Bone marrow (tissue), 2 donors: ENCODE measurements around the gene AGO4.
"Not testable (repeated sequence)": the region's sequence is repeated elsewhere in the genome, so short reads cannot be mapped to it uniquely, and the experiment has no call there.

Experiments
- DNase-seq, 2 donors: peaks; one replicate each; lab custom pipeline; 2025; lab: John Stamatoyannopoulos, UW

AGO4 gene

DNA sequence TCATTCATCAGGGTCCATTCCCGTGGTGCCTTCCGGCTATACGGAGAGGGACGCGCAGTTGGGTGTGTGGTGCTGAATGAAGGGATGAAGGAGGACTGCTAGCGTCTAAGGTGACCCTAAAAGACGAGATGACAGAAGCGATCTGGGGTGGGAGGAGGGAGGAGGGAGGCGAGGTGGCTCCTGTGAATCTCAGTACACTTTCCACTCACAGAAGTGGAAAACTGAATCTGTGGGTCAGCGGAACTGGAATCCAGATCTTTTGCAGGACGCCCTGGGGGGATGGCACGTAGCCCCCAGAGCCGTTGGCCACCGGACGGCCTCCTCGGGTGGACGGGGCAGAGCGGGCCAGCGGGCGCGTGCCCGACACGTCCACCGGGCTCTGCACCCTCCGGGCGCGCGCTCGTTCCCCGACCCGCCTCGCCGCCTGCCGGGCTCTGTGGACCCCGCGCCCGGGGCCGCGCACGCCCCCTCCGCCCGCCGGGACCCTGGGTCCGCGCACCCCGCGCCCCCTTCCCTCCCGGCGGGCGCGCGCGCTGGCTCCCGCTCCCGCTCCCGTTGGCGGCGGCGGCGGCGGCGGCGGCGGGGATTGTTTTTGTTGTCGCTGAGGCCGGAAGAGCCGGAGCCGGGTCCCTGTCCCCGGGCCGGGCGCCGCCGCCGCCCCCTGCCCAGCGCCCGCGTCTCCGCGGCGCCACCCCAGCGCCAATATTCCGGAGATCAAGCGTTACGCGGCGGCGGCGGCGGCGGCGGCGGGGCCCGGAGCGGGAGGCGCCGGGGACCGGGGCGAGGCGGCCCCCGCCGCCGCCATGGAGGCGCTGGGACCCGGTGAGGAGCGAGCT lies at the start of gene AGO4:
Gene AGO4 (plus strand): TSS at position 403 of the 836 bp plus-strand sequence. CDS start 401 bp downstream, at position 804.
- DNase-seq = peak in 1 of 2 donors; percentile 11

DNA sequence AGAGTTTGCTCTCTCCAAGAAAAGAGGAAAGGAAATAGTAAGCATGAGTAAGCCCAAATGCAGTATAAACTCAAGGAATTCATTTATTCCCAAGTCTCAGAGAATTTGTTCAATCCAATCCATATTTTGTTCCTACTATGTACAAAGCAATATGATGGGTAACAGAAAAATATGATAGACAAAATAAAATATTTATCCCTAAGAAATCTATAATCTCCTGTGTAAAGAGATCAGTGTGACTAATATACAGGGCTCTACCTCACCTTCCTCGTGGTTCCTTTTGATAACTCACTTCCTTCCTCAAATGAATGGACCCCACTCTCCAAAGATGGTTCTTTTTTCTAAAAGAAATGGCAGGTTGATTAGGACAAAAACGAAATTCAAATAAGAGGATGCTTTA lies 45.7 kb upstream of the AGO4 start:
- no peak for DNase-seq

DNA sequence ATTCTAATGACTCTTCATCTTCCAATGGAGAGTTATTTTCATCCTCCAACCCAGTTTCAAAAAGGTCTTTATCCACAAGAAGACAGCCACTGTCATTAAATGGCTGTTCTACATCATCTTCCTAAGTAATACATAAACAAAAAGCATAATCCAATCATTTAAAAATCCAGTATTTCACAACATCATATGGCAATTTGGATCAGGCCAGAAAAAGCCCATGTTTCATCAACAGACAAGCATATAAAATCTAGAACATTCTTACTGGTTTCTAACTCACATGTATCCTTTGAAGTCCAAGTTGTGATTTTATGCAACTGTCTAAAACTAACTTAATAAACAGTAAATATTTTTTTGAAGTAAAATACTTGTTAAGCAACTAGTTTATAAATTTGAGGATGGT lies 44.6 kb upstream of the AGO4 start:
- DNase-seq = no peak

DNA sequence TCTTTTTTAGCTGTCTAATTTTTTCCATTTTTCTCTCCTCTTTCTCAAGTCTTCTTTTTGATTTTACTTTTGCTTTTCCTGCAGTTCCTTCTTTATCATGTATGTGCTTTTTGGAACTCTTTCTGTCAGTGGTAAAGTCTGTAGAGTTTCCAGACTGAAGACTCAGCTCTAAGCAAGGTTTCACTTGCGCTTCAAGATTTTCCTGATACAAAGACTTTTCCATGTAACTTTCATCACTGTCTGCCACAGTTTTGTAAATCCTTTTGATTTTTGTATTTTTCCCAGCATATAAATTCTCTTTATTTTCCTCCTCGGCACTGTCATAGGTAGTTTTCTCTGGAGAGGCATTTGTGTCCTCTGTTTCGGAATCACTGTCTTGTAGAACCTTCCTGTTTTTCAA lies 43.5 kb upstream of the AGO4 start:
- DNase-seq = no peak

DNA sequence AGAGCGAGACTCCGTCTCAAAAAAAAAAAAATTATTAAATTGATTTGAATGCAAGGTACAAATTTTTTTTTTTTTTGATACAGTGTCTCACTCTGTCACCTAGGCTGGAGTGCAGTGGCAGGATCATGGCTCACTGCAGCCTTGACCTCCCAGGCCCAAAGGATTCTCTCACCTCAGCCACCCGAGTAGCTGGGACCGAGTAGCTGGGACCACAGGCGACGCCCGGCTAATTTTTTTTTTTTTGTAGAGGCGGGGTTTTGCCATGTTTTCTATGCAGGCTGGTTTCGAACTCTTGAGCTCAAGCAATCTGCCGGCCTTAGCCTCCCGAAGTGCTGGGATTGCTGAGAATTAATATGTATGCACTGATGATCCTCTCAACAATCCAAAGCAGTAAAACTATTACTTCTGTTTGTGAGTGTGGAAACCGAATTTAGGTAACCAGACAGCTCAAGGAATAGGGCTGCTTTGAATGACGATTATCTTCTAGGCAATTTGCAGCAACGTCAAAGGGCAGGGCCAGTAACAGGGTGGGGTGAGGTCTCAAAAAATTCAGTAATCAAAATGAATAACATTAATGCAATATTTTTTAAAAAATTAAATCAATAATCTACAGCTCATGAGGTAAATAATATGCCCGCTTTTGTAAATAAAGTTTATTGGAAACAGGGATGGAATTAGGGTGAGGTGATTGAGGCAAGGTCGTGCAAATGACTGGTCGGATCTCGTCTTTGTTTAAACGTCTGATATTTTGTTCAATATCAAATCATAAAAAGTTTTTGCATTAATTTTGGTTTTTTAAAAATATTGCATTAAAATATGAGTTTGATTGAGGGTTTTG lies 39.2 kb upstream of the AGO4 start:
- DNase-seq = no peak

DNA sequence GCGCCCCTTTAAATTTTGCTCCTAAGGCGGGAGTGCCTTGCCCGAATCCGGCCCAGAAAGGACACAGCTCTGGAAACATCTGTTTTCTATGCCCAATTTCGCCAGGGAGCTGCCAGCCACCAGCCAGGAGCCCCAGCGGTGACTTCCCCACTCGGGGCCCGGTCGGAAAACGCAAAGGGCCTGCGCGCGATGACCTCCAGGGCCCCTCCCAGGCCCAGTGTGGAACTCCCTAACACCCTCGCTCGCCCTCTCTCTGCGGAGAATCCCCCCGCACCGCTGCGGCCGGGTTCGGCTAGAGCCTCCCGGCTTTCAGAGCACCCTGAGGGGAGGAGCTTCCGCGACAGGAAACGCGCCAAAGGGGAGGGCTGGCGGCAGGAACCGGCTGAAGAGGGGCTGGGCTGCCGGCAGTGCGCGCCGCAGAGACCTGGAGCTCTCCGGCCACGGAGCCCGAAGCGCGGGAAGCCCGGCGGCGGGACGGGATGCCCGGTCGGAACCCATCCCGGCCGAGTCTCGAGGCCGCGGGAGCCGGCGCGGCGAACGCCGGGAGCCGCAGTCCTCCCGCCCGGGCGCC lies 38.5 kb upstream of the AGO4 start:
- peak; percentile 73 to 81 for DNase-seq

DNA sequence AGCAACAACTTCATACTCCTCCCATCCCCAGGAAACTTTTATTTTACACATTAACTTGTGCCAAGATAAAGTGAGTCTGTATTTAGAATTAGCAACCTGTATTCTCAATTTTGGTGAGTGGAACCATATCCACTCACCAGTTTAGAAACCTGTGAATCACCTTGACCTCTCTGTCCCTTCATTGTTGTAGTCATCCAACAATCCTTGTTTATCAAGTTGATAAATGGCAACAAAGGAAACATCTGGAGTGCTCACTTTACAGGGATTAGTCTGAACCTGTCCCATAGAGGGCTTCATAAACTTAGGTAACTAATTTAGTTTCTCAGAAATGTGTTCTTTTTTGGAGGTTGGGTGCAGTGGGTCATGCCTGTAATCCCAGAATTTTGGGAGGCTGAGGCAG lies 34.1 kb upstream of the AGO4 start:
- no peak for DNase-seq

DNA sequence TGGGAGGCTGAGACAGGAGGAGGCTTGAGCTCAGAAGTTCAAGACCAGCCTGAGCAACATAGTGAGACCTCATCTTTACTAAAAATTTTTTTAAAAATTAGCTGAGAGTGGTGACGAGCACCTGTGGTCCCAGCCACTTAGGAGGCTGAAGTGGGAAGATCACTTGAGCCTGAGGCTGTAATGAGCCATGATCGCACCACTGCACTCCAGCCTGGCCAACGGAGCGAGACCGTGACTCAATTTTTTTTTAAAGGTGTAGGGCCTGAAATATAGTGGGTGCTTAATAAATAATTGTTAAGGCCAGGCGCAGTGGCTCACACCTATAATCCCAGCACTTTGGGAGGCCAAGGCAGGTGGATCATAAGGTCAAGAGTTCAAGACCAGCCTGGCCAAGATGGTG lies 31.6 kb upstream of the AGO4 start:
- not testable (repeated sequence) for DNase-seq

DNA sequence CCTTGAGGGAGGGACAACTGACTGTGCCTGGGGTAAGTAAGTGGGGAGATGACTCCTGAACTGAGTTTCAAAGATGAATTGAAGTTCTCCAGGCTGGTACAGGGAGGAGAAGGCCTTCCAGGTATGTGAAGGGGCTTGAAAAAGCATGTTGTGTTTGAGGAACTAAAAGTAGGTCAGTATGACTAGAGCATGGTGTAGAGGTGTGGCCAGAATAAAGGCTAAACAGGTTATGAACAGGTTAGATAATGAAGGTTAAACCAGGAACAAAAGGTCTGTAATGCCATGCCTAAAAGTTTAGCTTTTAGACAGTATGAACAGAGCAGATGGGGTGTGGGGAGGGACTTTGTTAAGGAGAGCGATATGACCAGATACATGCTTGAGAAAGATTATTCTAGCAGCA lies 30.7 kb upstream of the AGO4 start:
- DNase-seq = no peak

DNA sequence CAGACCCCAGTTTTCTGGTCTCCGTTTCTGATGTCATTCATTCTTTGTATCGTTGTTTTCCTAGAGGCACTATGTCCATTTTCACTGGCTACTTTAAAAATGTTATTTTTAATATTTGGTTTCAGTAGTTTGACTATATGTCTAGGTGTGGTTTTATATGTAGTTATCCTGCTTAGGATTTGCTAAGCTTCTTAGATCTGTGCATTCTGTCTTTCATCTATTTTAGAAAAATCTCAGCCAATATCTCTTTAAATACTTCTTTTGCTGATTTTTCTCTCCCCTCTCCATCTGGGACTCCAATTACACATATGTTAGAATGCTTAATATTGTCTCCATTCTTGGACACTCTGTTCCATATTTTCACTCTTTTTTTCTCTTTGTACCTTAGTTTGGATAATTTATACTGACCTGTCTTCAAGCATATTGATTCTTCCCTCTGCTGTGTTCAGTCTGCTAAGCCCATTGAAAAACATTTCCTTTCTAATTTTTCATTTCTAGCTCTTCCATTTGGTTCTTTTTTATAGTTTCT lies 24.7 kb upstream of the AGO4 start:
- no peak for DNase-seq

DNA sequence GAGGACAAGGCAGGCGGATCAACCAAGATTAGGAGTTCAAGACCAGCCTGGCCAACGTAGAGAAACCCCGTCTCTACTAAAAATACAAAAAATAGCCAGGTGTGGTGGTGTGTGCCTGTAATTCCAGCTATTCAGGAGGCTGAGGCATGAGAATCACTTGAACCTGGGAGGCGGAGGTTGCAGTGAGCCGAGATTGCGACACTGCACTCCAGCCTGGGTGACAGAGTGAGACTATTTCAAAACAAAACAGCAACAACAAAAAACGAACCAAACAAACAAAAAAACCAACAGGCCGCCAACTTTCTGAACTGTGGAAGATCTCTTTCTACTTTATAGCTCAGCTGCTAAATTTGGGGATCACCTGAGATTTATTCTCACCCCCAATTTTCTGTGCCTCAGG lies 23.5 kb upstream of the AGO4 start:
- not testable (repeated sequence) for DNase-seq

DNA sequence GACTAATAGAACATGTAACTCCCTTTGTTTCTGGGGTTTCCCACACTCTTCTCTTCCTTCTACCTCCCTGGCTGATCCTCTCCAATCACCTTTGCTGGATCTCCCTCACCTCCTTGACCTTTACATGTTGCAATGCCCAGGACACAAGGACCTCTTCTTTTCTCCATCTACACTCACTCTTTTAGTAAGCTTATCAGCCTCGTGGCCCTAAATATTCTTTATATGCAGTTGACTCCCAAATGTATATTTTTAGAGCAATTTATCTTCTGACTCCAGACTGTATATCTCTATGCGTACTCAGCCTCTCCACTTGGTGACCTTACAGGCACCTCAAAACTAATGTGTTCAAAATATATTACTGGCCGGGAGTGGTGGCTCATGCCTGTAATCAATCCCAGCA lies 19.7 kb upstream of the AGO4 start:
- no peak for DNase-seq

DNA sequence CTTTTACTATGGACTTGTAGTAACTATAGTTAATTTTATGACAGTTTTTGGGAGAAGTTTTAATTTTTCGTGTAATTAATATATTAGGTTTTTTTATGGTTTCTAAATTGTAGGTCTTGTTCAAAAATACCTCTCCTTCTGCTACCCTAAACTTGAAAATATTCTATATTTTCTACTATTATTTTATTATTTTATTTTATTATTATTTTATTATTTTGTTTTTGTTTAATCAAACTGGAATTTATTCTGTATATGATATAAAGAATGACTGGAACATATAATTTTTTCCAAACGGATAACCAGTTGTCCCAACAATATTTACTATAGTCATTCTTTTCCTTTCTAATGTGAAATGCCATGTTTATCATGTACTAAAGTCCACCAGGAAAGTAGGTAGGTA lies 17.1 kb upstream of the AGO4 start:
- no peak for DNase-seq

DNA sequence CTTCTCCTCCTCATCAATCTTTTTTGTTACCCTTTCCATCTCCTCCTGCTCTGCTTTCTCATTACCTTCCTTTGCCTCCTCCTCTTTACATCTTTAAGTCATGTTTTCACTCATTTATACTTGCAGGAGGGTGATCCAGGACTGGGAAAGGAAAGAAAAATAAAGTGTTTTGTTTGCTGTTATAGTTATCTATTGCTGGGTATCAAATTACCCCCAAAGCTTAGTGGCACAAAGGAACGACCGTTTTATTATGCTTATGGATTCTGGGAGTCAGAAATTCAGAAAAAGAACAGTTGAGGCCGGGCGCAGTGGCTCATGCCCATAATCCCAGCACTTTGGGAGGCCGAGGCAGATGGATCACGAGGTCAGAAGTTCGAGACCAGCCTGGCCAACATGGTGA lies 12.5 kb upstream of the AGO4 start:
- DNase-seq = no peak

DNA sequence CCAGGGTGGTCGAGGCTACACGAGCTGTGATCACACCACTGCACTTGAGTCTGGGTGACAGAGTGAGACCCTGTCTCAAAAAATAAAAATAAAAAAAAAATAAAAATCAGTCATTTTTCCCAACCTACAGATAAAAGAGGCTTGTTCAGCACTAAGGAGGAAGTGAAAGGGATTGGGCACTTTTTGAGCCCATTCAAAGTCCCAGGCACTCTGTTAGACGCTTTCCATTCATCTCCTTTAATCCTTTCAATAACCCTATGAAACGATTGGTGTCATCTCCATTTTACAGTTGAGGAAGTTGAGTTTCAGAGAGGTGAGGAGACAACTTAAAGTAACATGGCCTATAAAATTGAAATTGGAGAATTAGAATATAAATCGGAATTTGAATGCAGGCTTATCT lies 10.4 kb upstream of the AGO4 start:
- no peak for DNase-seq

DNA sequence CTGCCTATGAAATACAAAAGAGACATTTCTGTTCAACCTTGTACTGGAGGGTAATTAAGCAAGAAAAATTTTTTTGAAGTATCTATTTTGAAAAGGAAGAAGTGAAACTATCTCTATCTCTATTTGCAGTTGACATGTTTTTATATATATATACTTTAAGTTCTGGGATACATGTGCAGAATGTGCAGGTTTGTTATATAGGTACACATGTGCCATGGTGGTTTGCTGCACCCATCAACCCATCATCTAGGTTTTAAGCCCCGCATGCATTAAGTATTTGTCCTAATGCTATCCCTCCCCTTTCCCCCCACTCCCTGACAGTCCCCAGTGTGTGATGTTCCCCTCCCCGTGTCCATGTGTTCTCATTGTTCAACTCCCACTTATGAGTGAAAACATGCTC lies 9.8 kb upstream of the AGO4 start:
- DNase-seq = not testable (repeated sequence)

DNA sequence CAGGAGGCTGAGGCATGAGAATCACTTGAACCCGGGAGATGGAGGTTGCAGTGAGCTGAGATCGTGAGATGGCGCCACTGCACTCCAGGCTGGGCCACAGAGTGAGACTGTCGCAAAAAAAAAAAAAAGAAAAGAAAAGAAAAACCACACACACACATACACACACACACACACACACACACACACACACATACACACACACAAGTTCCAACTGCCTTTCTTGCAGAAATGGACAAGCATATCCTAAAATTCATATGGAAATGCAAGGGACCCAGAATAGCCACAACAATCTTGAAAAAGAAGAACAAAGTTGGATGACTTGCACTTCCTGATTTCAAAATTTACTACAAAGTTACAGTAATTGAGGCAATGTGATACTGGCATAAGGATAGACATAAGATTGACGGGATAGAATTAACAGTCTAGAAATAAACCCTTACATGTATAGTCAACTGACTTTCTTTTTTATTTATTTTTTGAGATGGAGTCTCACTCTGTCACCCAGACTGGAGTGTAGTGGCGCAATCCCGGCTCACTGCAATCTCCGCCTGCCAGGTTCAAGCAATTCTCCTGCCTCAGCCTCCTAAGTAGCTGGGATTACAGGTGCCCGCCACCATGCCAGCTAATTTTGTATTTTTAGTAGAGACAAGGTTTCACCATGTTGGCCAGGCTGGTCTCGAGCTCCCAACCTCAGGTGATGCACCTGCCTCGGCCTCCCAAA lies 7.5 kb upstream of the AGO4 start:
- DNase-seq = peak in 1 of 2 donors; percentile 72

DNA sequence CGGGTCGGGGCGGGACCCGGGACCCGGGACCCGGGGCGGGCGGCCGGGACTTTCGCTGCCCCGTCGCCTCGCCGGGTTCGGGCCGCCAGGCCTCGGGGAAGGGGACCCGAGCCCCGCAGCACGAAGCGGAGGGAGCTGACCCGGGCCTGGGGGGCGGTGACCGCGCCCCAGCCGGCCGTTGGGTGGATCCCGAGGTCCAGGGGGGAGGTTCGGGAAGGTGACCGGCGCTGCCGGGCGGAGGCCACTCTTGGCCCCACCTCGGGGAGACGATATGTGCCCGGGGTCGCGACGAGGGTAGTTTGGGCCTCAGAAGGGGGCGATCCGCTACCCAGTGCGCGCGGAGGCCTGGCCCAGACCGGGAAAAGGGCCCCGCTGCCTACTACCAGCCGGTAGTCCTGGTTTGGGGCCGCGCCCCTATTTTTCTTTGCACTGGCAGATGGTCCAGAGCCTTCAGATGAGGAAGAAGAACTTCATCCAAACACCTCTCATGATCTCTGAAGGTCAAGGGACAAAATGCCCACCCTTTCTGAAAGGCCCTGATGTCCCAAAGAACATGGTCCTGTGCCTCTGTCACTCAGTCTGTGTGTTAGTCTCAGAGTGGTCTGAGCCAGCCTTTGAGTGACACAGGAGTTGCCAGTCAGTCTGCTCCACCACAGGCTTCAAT lies 766 bp downstream of the AGO4 start:
- DNase-seq = peak in 1 of 2 donors; percentile 25

DNA sequence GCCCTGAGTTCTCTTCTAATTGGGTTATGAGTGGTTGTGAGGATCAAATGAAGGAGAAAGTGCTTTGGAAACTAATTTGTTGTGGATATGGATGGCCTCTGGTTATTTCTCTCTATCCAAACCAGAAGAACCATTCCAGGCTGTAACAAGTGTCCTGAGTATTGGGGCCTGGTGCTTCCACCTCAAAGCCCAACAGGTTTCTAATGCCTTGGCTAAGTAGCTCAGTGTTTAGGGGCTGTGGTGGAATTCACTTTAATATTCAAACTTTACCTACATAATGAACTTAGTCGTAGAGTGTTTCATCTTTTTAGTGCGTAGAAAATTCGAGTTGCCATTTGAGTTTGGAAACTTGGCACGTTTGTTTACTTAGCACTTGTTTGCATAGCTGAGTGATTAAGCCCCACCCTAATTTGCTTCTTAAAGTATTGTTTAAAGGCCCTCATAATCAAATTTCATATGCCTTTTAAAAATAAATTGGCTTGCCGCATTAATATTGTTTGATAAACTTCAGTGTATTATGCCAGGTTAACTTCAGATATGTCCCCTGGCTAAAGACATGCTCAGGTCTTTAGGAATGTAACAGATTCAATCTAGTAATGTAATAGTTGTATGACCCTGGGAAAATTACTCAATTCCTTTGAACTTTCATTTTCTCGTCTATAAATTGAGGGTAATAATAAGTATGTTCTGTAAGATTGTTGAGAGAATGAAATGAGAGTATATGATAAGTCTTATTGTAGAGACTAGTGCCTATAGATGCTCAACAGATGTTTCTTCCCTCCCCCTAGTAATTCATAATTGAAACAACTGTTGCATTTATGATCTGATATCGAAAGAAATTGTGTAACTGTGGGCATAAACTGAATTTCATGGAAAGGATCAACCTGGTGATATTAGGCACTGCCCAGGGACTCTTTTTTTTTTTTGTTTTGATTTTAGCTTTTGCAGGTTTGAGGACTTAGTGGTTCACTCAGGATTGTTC lies 1.6 kb downstream of the AGO4 start:
- DNase-seq = no peak
